Gastroesophageal sphincter (tissue), 4 donors: ENCODE results near the gene MVD. TPM values are rescaled to one million over a fixed set of nuclear protein-coding genes. Genes with fewer than 3 reads are reported as not detected.

ENCODE experiments used
- ATAC-seq: fragments of 150-250 bp; one replicate; pipeline ENCODE4 v1.9.1; 2016; ENCODE audit warnings: mild to moderate bottlenecking, moderate library complexity
- H3K27ac ChIP-seq, 4 donors: fragments of 200-600 bp; sonication (generic) in 3 of 4; 1 replicate in 3 of 4; 2 replicates in 1 of 4; pipeline ENCODE4 v1.5.1; 2016 to 2019
- H3K27me3 ChIP-seq: fragments of 200-600 bp; sonication (generic); one replicate; pipeline ENCODE4 v1.5.1; 2019
- H3K36me3 ChIP-seq, 2 donors: fragments of 200-600 bp; sonication (generic); one replicate each; pipeline ENCODE4 v1.5.1; 2019; ENCODE audit warnings: control low read depth in 1 of 2
- H3K4me1 ChIP-seq, 3 donors: fragments of 200-600 bp; sonication (generic); 1 replicate in 2 of 3; 2 replicates in 1 of 3; pipeline ENCODE4 v1.5.1; 2016 to 2019; ENCODE audit warnings: control low read depth in 2 of 3
- H3K4me3 ChIP-seq, 2 donors: fragments of 200-600 bp; sonication (generic); one replicate each; pipeline ENCODE4 v1.5.1; 2019; ENCODE audit warnings: mild to moderate bottlenecking in 1 of 2, moderate library complexity in 1 of 2
- H3K9me3 ChIP-seq, 3 donors: fragments of 200-600 bp; sonication (generic); one replicate each; pipeline ENCODE4 v1.5.1; 2017 to 2019; ENCODE audit warnings: control low read depth in 2 of 3
- EP300 ChIP-seq: sonication (generic); formaldehyde crosslinking; IDR thresholded peaks from one replicate; pipeline ENCODE4 v1.6.1; 2017; ENCODE audit warnings: antibody characterized with exemption, mild to moderate bottlenecking
- POLR2A ChIP-seq, 2 donors: fragments of 450-650 bp; IDR thresholded peaks; one replicate each; pipeline ENCODE4 v1.6.1; 2017; ENCODE audit warnings: antibody characterized with exemption in 2 of 2, mild to moderate bottlenecking in 2 of 2, moderate library complexity in 1 of 2
- POLR2AphosphoS5 ChIP-seq: sonication (generic); formaldehyde crosslinking; IDR thresholded peaks from one replicate; pipeline ENCODE4 v1.6.1; 2017; ENCODE audit warnings: antibody characterized with exemption
- WGBS, 2 donors: methylation state at CpG; one replicate each; pipeline ENCODE4 v1.1.5; 2018; ENCODE audit warnings: low coverage in 1 of 2; 5-methylcytosine and 5-hydroxymethylcytosine counted together
- total RNA-seq, 4 donors: library from RNA; depleted of rRNA; stranded (reverse); fragments of >200 nt; gene quantifications; one replicate each; pipeline ENCODE4 v1.1.0, GENCODE V29; 2016
- TF ChIP-seq, protein P1 (sequence below), 4 experiments: fragments of 200-600 bp in 2 of 4; fragments of 450-650 bp in 2 of 4; sonication (generic) in 1 of 4; IDR thresholded peaks; one replicate each; pipeline ENCODE4 v1.5.1; 2017 to 2019; ENCODE audit warnings: antibody characterized with exemption in 4 of 4, mild to moderate bottlenecking in 2 of 4, moderate library complexity in 2 of 4

MVD gene
- total RNA-seq, 4 donors from 2014 or later = 21.3 to 30.3 (median 26.6) TPM

DNA sequence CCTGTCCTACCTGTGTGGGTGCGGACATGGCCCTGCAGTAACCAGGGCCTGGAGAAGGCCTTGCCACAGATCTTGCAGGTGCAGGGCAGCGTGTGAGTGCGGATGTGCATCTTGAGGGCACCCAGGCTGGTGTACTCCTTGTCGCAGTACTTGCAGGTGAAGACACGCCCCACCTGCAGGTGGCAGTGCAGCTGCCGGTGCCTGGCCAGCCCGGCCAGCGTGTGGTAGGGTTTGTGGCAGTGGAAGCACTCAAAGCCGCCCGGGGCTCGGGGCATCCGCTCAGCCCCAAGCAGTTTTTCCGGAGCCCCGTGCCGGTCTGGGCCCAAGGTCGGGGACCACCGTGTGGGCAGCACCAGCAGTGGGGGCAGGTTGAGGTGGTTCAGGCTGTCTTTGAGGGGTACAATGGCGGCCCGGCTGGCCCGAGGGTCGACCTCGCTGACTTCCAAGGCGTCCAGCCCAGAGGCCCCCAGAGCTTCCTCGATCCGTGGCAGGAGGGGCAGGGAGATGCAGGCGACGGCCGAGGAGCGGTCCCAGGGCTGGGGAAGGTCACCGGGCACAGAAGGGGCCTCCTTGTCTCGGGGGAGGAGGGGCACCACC, 18.3 kb upstream of the MVD start:
- WGBS, 2 donors = 20 to 67% methylated on average over 1 of the region's 31 CpGs
- TF ChIP-seq EP300 (no peak), POLR2AphosphoS5 (no peak), POLR2A (IDR thresholded peaks at IDR 0.05) (no peak)
- TF ChIP-seq, protein P1, sequence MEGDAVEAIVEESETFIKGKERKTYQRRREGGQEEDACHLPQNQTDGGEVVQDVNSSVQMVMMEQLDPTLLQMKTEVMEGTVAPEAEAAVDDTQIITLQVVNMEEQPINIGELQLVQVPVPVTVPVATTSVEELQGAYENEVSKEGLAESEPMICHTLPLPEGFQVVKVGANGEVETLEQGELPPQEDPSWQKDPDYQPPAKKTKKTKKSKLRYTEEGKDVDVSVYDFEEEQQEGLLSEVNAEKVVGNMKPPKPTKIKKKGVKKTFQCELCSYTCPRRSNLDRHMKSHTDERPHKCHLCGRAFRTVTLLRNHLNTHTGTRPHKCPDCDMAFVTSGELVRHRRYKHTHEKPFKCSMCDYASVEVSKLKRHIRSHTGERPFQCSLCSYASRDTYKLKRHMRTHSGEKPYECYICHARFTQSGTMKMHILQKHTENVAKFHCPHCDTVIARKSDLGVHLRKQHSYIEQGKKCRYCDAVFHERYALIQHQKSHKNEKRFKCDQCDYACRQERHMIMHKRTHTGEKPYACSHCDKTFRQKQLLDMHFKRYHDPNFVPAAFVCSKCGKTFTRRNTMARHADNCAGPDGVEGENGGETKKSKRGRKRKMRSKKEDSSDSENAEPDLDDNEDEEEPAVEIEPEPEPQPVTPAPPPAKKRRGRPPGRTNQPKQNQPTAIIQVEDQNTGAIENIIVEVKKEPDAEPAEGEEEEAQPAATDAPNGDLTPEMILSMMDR (IDR thresholded peaks at IDR 0.05) = no peak
- H3K4me3 ChIP-seq = no peak overlapping the region
- no peaks in the 10 kb centered on the region for H3K36me3 ChIP-seq
- H3K27ac ChIP-seq = no peak overlapping the region
- peaks cover 85% of the 10 kb centered on the region for H3K27me3 ChIP-seq
- ATAC-seq = no peak
- H3K9me3 ChIP-seq = no peaks in the 10 kb centered on the region
- peaks cover 0 to 22% (median 3%) of the 10 kb centered on the region in 3 donors for H3K4me1 ChIP-seq

DNA sequence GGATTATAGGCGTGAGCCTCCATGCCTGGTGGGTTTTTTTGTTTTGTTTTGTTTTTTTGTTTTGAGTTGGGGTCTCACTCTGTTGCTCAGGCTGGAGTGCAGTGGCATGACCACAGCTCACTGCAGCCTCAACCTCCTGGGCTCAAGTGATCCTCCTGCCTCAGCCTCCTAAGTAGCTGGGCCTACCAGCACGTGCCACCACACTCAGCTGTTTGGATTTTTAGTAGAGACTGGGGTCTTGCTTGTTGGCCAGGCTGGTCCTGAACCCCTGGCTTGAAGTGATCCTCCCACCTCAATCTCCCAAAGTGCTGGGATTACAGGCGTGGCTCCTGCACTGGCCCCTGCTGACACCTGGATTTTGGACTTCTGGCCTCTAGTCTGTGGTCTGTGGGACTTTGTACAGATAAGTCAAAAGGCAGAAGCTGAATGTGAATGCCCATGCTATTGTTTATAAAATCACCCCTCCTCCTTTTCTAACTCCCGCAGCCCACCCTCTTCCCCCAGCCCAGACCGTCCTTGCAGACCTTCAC, 17.7 kb upstream of the MVD start:
- Histone ChIP-seq H3K36me3 (no peaks in the 10 kb centered on the region), H3K27me3 (peaks cover 79% of the 10 kb centered on the region), H3K4me1 (peaks cover 0 to 17% (median 0%) of the 10 kb centered on the region in 3 donors), H3K27ac (no peak overlapping the region), H3K9me3 (no peaks in the 10 kb centered on the region), H3K4me3 (no peak overlapping the region)
- WGBS, 2 donors = 41 to 60% methylated on average over 2 to 4 of the region's 5 CpGs
- TF ChIP-seq POLR2A (IDR thresholded peaks at IDR 0.05) (no peak), EP300 (no peak), POLR2AphosphoS5 (no peak)
- TF ChIP-seq, protein P1 (IDR thresholded peaks at IDR 0.05) = no peak
- ATAC-seq = no peak

DNA sequence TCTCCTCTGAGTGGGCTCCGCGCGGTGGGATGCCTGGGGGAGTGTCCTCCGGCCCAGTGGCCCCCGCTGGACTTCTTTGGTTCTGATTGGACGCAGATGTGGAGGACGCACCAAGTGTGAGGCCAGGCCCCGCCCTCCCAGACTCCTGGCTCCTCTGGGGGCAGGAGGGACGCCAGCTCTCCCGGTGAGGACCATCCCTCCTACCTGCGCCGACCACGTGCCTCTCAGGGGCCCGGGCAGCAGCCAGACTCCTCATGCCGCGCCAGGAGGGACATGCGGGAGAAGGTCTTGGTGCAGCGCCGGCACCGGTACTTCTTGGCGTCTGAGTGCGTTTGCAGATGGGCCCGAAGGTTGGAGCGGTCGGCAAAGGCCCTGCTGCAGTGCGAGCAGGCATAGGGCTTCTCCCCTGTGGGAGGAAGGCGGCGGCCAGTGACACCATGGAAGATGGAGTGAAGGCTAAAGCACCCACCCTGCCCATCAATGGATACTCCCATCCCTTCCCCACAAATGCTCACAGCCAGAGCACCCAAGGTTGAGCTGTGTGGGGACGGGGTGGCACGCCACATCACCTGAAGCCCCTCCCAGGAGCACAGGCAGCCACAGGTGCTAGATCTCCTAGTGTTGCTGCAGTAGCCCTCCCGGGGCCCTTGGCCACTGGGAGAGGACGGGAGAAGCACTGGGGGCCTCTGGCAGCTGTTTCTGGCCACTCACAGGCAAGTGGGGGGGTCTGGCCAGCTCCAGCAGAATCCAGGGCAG, 15.5 kb upstream of the MVD start:
- Histone ChIP-seq H3K4me1 (peaks cover 0 to 6% (median 0%) of the 10 kb centered on the region in 3 donors), H3K27ac (no peak overlapping the region), H3K4me3 (no peak overlapping the region), H3K36me3 (peaks cover 0 to 10% of the 10 kb centered on the region in 2 donors), H3K27me3 (peaks cover 57% of the 10 kb centered on the region), H3K9me3 (no peaks in the 10 kb centered on the region)
- TF ChIP-seq, protein P1 (IDR thresholded peaks at IDR 0.05) = no peak
- TF ChIP-seq POLR2AphosphoS5 = no peak
- WGBS, 2 donors = 20% methylated on average over 1 of the region's 32 CpGs; no CpG with 5 or more reads in 1 of the 2 donors
- no peak for ATAC-seq

DNA sequence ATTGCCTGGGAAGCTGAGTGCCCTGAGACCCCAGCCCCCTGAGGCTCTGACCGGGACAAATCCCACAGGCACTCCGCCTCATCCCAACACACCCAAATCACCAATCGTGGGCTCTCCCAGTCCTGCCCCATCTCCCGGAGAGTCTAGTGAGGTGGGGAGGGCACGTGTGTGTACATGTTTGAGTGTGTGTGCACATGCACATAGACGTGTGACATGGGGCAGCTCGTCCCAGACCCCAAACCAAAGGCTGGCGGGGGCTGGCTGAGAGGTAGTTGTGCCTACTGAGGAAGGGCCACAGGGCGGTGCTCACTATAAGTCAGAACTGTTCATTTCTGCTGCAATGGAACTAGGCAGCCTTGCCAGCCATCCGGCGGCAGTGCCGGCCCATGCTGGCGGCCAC, 14.8 kb upstream of the MVD start:
- peaks cover 50% of the 10 kb centered on the region for H3K27me3 ChIP-seq
- H3K27ac ChIP-seq = no peak overlapping the region
- no peak overlapping the region for H3K4me3 ChIP-seq
- WGBS, 2 donors = 40 to 60% methylated on average over 1 of the region's 13 CpGs
- peaks cover 0 to 11% of the 10 kb centered on the region in 2 donors for H3K36me3 ChIP-seq
- no peak for ATAC-seq
- peaks cover 0 to 6% (median 0%) of the 10 kb centered on the region in 3 donors for H3K4me1 ChIP-seq
- TF ChIP-seq, protein P1 (IDR thresholded peaks at IDR 0.05) = no peak
- no peak for TF ChIP-seq POLR2AphosphoS5
- no peaks in the 10 kb centered on the region for H3K9me3 ChIP-seq
